Type B pancreatic cell (in vitro differentiated cells): ENCODE measurements around the gene MANF. TPM values are rescaled to one million over a fixed set of nuclear protein-coding genes. Genes with fewer than 3 reads are reported as not detected.
"Not testable (repeated sequence)": the region's sequence is repeated elsewhere in the genome, so short reads cannot be mapped to it uniquely, and the experiment has no call there.

Experiments used
- DNase-seq: peaks from one replicate; pipeline ENCODE4 v3.0.0; 2021; ENCODE audit warnings: mixed read lengths; ENCODE audit not compliant: unreplicated experiment; ENCODE audit errors: extremely low spot score
- H3K27ac Mint-ChIP-seq: 2 replicates; pipeline ENCODE4 v1.8.0; 2021; ENCODE audit warnings: mild to moderate bottlenecking, mixed read lengths
- H3K27me3 Mint-ChIP-seq: 2 replicates; pipeline ENCODE4 v1.8.0; 2021; ENCODE audit warnings: mixed read lengths
- H3K36me3 Mint-ChIP-seq: 2 replicates; pipeline ENCODE4 v1.8.0; 2021; ENCODE audit warnings: mixed read lengths
- H3K4me1 Mint-ChIP-seq: one replicate; pipeline ENCODE4 v1.8.0; 2021; ENCODE audit warnings: mixed read lengths; ENCODE audit not compliant: unreplicated experiment
- H3K4me3 Mint-ChIP-seq: 2 replicates; pipeline ENCODE4 v1.8.0; 2021; ENCODE audit warnings: mild to moderate bottlenecking, mixed read lengths
- H3K9me3 Mint-ChIP-seq: 2 replicates; pipeline ENCODE4 v1.8.0; 2021; ENCODE audit warnings: mixed read lengths
- CTCF ChIP-seq: fragments of 200-600 bp; sonication (generic); conservative IDR thresholded peaks from 2 replicates; pipeline ENCODE4 v1.5.0; 2021; ENCODE audit warnings: antibody characterized with exemption, mild to moderate bottlenecking
- total RNA-seq: library from RNA; stranded (reverse); gene quantifications from 2 replicates; pipeline ENCODE4 v1.2.1, GENCODE V29; 2021; ENCODE audit warnings: low replicate concordance

Gene MANF
- total RNA-seq, 1 donor from 2014 or later = 139 TPM

- DNase-seq = no peak
- no peak overlapping the region for H3K27ac Mint-ChIP-seq
- no peaks in the 10 kb centered on the region for H3K9me3 Mint-ChIP-seq
- peaks cover 4% of the 10 kb centered on the region for H3K4me1 Mint-ChIP-seq
- no peak for TF ChIP-seq CTCF
- H3K4me3 Mint-ChIP-seq = no peak overlapping the region
- H3K27me3 Mint-ChIP-seq = no peaks in the 10 kb centered on the region
- peaks cover 10% of the 10 kb centered on the region for H3K36me3 Mint-ChIP-seq
Observed at GRCh38 chr3:51360806-51361205, 24.3 kb upstream of the MANF start.

DNA sequence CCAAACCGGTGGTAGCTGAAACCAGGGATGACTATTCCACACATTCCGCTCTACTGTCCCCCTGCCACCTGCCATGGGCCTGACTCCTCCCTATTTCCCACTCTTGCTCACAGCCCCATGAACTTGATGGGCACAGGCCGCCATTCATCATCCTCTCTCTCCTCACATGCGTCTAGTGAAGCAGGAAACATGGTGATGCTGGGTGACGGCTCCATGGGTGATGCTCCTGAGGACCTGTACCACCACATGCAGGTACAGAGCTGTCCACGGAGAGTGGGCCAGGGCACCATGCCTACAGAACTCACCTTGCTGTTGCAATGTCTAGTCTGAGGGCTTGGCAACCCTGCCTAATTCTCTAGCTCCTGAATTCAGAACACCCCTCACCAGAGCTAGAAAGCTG lies 23.3 kb upstream of the MANF start:
- H3K9me3 Mint-ChIP-seq = no peaks in the 10 kb centered on the region
- H3K4me1 Mint-ChIP-seq = no peaks in the 10 kb centered on the region
- DNase-seq = no peak
- H3K36me3 Mint-ChIP-seq = peaks cover 10% of the 10 kb centered on the region
- no peaks in the 10 kb centered on the region for H3K27me3 Mint-ChIP-seq
- H3K4me3 Mint-ChIP-seq = no peak overlapping the region
- no peak overlapping the region for H3K27ac Mint-ChIP-seq
- TF ChIP-seq CTCF = no peak

- no peaks in the 10 kb centered on the region for H3K27me3 Mint-ChIP-seq
- H3K4me3 Mint-ChIP-seq = no peak overlapping the region
- no peak for DNase-seq
- H3K9me3 Mint-ChIP-seq = no peaks in the 10 kb centered on the region
- no peaks in the 10 kb centered on the region for H3K4me1 Mint-ChIP-seq
- peaks cover 10% of the 10 kb centered on the region for H3K36me3 Mint-ChIP-seq
- no peak overlapping the region for H3K27ac Mint-ChIP-seq
- no peak for TF ChIP-seq CTCF
Observed at GRCh38 chr3:51362476-51362875, 22.6 kb upstream of the MANF start.

DNA sequence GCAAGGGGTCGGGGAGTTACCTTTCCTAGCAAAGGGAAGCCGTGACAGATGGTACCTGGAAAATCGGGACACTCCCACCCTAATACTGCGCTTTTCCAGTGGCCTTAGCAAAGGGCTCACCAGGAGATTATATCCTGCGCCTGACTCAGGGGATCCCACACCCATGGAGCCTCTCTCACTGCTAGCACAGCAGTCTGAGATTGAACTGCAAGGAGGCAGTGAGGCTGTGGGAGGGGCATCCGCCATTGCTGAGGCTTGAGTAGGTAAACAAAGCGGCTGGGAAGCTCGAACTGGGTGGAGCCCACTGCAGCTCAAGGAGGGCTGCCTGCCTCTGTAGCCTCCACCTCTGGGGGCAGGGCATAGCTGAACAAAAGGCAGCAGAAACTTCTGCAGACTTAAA lies 16.8 kb upstream of the MANF start:
- H3K36me3 Mint-ChIP-seq, DNase-seq, H3K9me3 Mint-ChIP-seq, H3K27me3 Mint-ChIP-seq, H3K4me3 Mint-ChIP-seq, H3K27ac Mint-ChIP-seq, H3K4me1 Mint-ChIP-seq: not testable (repeated sequence)

GRCh38 chr3:51371943-51372557 lies 13.0 kb upstream of the MANF start:
- H3K27ac Mint-ChIP-seq = no peak overlapping the region

More at GRCh38 chr3:51371943-51372557, 13.0 kb upstream of the MANF start:
- peak; percentile 90 for TF ChIP-seq CTCF
- Mint-ChIP-seq H3K27me3 (no peaks in the 10 kb centered on the region), H3K4me3 (no peak overlapping the region), H3K4me1 (no peaks in the 10 kb centered on the region), H3K9me3 (no peaks in the 10 kb centered on the region), H3K36me3 (no peaks in the 10 kb centered on the region)
- DNase-seq = no peak
